ENCODE data around the gene SLIT3.

Gene SLIT3

GRCh38 chr5:169295306-169295705, 5.6 kb downstream of the SLIT3 start (continued):
- TF ChIP-seq HOXD13 (CRISPR knock-in tag; IDR thresholded peaks at IDR 0.05; ENCODE audit: borderline replicate concordance) (no peak), HIC1 (tag by site-specific recombination; IDR thresholded peaks at IDR 0.05) (no peak), REPIN1 (tag by site-specific recombination; IDR thresholded peaks at IDR 0.05; ENCODE audit: low read depth) (no peak), ZNF776 (tag by site-specific recombination; IDR thresholded peaks at IDR 0.05; ENCODE audit: borderline replicate concordance) (no peak)

- TF ChIP-seq ZNF416 (tag by site-specific recombination; IDR thresholded peaks at IDR 0.05) (no peak), ZFHX2 (tag by site-specific recombination; conservative IDR thresholded peaks at IDR 0.05) (no peak), ZNF785 (tag by site-specific recombination; IDR thresholded peaks at IDR 0.05) (no peak), ZNF544 (tag by site-specific recombination; IDR thresholded peaks at IDR 0.05) (no peak), ZNF138 (tag by site-specific recombination; IDR thresholded peaks at IDR 0.05; ENCODE audit: borderline replicate concordance) (no peak), ZNF350 (tag by site-specific recombination; IDR thresholded peaks at IDR 0.05) (no peak), ZNF830 (tag by site-specific recombination; IDR thresholded peaks at IDR 0.05; ENCODE audit: low read depth) (no peak), ZNF585B (tag by site-specific recombination; IDR thresholded peaks at IDR 0.05) (no peak), ZNF555 (tag by site-specific recombination; conservative IDR thresholded peaks at IDR 0.05) (no peak), BCL6B (tag by site-specific recombination; IDR thresholded peaks at IDR 0.05) (no peak), IKZF3 (tag by site-specific recombination; IDR thresholded peaks at IDR 0.05) (no peak), ZNF175 (tag by site-specific recombination; IDR thresholded peaks at IDR 0.05) (no peak)
- Histone ChIP-seq H3K27ac (ENCODE audit: extremely low read depth, low read depth, low read length) (no peak overlapping the region), H3K4me1 (ENCODE audit: control insufficient read depth, insufficient read depth, low read length) (peaks cover 9% of the 10 kb centered on the region; the same call in 1 of the 2 replicates), H3K36me3 (ENCODE audit: control insufficient read depth in 2 of 2, insufficient read depth in 1 of 2, low read length in 2 of 2) (no peaks in the 10 kb centered on the region), H3K9me3 (ENCODE audit: control insufficient read depth, insufficient read depth, low read depth, low read length) (no peaks in the 10 kb centered on the region), H3K4me3 (ENCODE audit: low read depth, low read length) (no peak overlapping the region)
- ChIA-PET POLR2A (no interaction called here), CTCF (interaction anchor here (0.6 to 0.7 kb wide), 2 partner anchors 19 to 1384 kb away, joined by 3 read pairs; no protein-coding TSS in a partner anchor)
Measured at GRCh38 chr5:169294621-169295020, 6.3 kb downstream of the SLIT3 start.

- Histone ChIP-seq H3K36me3 (ENCODE audit: control insufficient read depth in 2 of 2, insufficient read depth in 1 of 2, low read length in 2 of 2) (no peaks in the 10 kb centered on the region), H3K27ac (ENCODE audit: extremely low read depth, low read depth, low read length) (no peak overlapping the region), H3K4me1 (ENCODE audit: control insufficient read depth, insufficient read depth, low read length) (peaks cover 7% of the 10 kb centered on the region; the same call in 1 of the 2 replicates), H3K9me3 (ENCODE audit: control insufficient read depth, insufficient read depth, low read depth, low read length) (no peaks in the 10 kb centered on the region), H3K4me3 (ENCODE audit: low read depth, low read length) (no peak overlapping the region)
- TF ChIP-seq, protein P1, sequence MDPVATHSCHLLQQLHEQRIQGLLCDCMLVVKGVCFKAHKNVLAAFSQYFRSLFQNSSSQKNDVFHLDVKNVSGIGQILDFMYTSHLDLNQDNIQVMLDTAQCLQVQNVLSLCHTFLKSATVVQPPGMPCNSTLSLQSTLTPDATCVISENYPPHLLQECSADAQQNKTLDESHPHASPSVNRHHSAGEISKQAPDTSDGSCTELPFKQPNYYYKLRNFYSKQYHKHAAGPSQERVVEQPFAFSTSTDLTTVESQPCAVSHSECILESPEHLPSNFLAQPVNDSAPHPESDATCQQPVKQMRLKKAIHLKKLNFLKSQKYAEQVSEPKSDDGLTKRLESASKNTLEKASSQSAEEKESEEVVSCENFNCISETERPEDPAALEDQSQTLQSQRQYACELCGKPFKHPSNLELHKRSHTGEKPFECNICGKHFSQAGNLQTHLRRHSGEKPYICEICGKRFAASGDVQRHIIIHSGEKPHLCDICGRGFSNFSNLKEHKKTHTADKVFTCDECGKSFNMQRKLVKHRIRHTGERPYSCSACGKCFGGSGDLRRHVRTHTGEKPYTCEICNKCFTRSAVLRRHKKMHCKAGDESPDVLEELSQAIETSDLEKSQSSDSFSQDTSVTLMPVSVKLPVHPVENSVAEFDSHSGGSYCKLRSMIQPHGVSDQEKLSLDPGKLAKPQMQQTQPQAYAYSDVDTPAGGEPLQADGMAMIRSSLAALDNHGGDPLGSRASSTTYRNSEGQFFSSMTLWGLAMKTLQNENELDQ (tag by site-specific recombination; IDR thresholded peaks at IDR 0.05; ENCODE audit: low read depth) = no peak
- TF ChIP-seq, protein P2, sequence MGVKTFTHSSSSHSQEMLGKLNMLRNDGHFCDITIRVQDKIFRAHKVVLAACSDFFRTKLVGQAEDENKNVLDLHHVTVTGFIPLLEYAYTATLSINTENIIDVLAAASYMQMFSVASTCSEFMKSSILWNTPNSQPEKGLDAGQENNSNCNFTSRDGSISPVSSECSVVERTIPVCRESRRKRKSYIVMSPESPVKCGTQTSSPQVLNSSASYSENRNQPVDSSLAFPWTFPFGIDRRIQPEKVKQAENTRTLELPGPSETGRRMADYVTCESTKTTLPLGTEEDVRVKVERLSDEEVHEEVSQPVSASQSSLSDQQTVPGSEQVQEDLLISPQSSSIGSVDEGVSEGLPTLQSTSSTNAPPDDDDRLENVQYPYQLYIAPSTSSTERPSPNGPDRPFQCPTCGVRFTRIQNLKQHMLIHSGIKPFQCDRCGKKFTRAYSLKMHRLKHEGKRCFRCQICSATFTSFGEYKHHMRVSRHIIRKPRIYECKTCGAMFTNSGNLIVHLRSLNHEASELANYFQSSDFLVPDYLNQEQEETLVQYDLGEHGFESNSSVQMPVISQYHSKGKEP (tag by site-specific recombination; IDR thresholded peaks at IDR 0.05) = no peak
- TF ChIP-seq ZNF169 (tag by site-specific recombination; IDR thresholded peaks at IDR 0.05) (no peak), ATF2 (tag by site-specific recombination; IDR thresholded peaks at IDR 0.05; ENCODE audit: low read depth) (no peak), ZNF416 (tag by site-specific recombination; IDR thresholded peaks at IDR 0.05) (no peak), ZNF341 (tag by site-specific recombination; IDR thresholded peaks at IDR 0.05; ENCODE audit: low read depth) (no peak), ZNF664 (tag by site-specific recombination; IDR thresholded peaks at IDR 0.05) (no peak)
- ChIA-PET POLR2A (no interaction called here), CTCF (interaction anchor here (0.6 to 3.2 kb wide), 5 partner anchors 8 to 345 kb away, joined by 3 to 21 read pairs (median 4); partner anchors contain the start of gene SLIT3)
Measured at GRCh38 chr5:169291877-169292276, 9.1 kb downstream of the SLIT3 start.
